HG03457 (cell line): Measurements from ENCODE around the gene APMAP.

ENCODE experiments used
- ATAC-seq: cut with Tn5 transposase; IDR thresholded peaks from one replicate; pipeline ENCODE4 v1.9.1; 2021; ENCODE audit warnings: moderate number of reproducible peaks; ENCODE audit not compliant: unreplicated experiment

Gene APMAP

GRCh38 chr20:24970030-24970553 lies 22.5 kb downstream of the APMAP start:
- ATAC-seq: no peak

GRCh38 chr20:24969186-24970029 lies 23.1 kb downstream of the APMAP start:
- ATAC-seq: no peak

DNA sequence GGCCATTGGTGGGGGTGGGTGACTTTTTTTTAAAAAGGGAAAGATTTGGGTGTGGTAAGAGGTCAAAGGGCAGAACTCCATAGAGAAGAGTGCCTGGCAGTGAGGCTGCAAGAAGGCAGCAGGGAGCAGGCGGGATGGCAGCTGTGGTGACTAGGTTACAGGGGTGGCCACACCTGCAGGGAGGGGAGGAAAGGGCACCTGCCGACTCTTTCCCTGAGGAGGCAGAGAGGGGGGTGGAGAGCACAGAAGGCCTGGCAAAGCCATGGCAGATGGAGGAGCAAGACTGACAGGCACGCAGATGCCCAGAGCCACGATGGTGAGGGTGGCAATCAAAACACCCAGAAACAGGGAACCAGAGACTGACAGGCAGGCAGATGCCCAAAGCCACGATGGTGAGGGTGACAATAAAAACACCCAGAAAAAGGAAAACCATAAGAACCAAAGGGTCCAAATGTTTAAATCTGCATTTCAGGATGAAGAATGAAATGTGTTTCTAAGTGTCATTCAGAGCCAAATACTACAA lies 24.2 kb downstream of the APMAP start:
- ATAC-seq: no peak

GRCh38 chr20:24966317-24967012 lies 26.1 kb downstream of the APMAP start:
- no peak for ATAC-seq

DNA sequence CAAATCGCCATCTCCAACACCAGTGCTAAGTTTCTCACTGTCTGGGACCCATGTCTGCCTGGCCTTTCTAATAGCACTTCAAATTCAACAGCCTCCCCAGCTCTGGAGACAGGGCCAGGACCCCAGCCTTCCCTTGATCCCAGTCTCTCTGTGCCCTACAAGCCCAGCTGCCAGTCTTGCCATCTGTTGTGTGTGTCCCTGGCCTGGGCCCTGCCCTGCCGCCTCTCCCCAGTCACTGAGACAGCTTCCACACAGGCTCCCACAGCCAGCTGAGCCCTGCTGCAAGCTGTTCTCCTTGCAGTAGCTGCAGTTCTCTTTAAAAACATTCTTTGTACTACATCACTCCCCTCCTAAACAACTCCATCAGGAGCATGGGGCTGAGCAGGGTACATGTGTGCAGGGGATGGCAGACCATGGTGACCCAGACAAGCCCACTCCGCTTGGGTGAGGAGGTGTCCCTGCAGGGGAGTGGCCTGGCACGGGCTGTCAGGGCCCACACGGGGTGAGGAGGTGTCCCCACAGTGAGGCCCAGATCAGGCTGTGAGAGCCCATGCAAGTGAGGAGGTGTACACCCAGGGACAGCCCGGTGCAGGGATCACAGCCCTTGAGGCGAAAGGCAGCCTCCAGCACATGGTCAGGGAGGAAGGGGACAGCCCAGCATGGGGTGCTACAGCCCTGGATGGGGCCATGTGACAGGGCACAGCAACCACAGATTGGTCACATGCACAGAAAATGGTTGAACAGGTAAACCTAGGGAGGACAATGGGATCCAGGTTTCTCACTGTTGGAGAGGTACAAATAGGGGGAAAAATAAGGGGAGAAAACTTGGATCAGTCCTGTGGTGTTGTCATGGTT lies 27.3 kb downstream of the APMAP start:
- ATAC-seq: no peak

- ATAC-seq: no peak
Measured at GRCh38 chr20:24964506-24964840, 28.1 kb downstream of the APMAP start.

DNA sequence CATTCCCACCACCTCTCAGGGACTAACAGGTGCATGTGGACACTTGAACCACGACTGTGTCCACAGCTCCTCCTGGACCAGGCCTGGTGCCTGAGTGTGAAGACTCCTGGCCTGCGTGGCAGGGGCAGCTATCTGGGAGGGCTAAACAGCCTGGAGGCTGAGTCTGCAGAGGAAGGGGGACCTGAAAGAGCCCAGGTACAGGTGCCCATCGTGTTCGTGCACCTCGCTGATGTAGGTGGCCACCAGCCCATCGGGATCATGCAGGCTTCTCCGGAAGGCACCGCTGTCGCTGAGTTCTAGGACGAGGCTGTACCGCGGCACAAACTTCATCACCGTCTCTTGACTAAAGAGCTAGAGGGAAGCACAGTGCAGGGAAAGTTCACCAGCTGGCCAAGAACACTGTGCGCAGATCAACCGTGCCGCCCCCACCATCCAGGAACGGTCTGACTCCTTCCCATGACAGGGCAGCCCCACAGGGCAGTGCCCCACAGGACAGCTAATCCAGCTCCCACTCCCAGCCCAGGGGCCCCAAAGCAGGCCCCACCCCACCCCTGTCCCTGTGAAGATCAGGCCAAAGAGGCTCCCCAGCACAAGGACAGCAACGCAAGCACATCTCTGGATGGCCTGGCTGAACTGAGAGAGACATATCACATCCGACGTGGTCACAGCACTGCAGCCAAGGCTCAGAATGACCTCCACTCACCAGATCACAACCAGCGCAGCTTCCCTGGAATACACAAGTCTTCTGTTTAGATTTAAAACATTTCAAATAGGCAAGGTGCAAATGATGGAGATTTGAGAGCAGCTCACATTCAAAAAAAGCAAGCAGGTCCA lies 28.7 kb downstream of the APMAP start:
- no peak for ATAC-seq

DNA sequence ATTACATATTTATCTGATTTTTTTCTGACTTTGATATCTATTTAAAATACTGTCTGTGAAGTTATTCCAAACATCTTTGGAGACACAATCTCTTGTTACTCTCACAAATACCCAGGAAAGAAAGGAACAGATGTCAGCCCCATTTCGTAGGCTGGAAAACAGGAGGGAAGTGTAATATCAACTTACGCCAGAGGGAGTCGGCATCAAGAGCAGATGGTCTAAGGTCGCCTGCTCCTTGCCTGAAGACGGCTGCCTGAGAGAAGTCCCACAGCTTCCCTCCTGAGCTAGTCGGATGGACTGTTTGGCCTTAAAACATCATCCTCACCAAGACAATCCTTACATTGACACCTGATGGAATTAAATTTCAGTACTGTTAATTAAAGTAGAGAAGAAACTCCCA lies 30.0 kb downstream of the APMAP start:
- no peak for ATAC-seq

GRCh38 chr20:24962182-24962492 lies 30.4 kb downstream of the APMAP start:
- ATAC-seq: no peak

DNA sequence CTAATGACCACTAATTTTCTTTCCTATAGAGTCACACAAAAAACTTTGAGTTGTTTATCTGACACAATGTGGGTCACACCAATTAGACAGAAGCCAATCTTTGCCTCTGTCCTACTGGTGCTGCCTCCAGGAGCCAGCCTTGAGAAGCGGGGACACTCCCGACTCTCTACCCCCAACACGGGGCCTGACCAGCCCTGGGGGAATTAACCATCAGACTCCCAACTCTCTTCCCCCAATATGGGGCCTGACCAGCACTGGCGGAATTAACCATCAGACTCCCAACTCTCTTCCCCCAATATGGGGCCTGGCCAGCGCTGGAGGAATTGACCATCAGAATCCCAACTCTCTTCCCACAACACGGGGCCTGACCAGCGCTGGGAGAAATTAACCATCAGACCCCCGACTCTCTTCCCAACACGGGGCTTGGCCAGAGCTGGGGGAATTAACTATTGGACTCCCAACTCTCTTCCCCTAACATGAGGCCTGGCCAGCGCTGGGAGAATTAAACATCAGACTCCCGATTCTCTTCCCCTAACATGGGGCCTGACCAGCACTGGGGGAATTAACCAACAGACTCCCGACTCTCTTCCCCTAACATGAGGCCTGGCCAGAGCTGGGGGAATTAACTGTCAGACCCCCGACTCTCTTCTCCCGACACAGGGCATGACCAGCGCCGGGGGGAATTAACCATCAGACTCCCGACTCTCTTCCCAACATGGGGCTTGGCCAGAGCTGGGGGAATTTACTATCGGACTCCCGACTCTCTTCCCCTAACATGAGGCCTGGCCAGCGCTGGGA lies 31.0 kb downstream of the APMAP start:
- ATAC-seq: no peak

- no peak for ATAC-seq
Measured at GRCh38 chr20:24960861-24961260, 31.7 kb downstream of the APMAP start.

DNA sequence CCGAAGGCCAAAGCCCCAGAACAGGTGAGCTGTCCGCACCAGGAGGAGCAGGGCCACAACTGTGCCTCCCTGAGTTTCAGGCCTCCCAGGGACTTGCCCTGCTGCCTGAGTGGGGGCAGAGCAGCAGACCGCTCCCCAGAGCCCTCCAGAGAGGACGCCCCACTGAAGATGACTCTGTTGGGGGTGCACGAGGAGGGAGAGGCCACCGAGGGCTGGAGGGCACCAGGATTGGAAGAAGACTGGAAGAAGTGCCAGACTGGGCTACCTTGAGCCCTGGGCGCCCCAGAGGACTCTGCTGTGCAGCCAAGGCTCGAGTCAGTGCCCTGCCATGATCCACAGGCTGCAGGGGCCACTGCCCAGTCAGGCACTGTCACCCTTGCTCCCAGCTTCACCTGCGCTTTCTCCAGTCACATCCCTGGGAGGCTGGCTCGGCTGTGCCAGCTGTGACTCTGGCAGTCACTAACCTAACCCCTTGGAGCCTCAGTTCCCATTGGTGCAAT lies 32.2 kb downstream of the APMAP start:
- no peak for ATAC-seq

- ATAC-seq: no peak
Measured at GRCh38 chr20:24959591-24960301, 32.8 kb downstream of the APMAP start.

- ATAC-seq: no peak
Measured at GRCh38 chr20:24958506-24959385, 33.8 kb downstream of the APMAP start.

GRCh38 chr20:24957326-24958016 lies 35.1 kb downstream of the APMAP start:
- ATAC-seq: no peak

DNA sequence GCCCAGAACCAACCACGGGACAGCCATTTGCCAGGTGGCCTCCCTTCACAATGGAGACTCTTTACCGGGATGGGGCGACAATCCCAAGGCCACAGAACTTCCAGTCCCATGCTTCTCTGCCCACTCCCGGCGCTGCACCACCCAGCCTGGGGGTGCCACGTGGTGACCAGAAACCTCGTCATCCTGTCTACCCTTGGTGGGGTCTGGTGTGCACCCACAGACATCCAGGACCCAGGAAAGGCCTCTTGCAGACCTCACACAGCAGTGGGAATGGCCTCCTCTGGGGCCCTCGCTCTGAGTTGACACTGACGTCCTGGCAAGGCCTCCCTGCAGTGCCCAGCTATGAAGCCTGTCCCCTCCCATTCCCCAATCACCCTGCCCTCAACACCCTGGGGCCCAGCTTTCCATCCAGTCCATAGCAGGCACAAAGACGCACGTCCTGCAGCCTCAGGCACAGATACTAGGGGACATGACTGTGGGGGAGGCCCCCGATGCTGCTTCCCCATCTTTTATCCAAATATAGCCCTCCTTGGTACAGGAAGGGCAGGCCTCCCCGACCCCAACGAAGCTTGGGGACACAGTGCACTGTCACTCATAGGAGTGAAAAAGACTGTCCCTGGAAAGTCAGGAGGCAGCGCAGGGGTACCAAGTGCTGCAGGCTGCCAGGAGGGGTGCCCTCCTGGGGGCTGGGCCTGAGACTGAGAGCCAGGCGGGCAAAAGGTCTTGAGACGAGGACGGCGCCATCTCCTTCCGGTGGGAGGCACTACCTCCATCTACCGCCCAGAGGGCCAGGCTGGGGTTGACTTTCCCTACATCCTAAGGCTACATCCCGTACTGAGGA lies 36.3 kb downstream of the APMAP start:
- no peak for ATAC-seq
